Measurements from ENCODE around the gene TVP23B.
"Not testable (repeated sequence)": the region's sequence is repeated elsewhere in the genome, so short reads cannot be mapped to it uniquely, and the experiment has no call there.

The TVP23B gene

GRCh38 chr17:18758344-18758743, 22.6 kb upstream of the TVP23B start:
- H3K36me3 Mint-ChIP-seq (ENCODE audit: low read depth); H3K4me1 Mint-ChIP-seq (ENCODE audit: low read depth); DNase-seq (ENCODE audit: low spot score); H3K27me3 Mint-ChIP-seq (ENCODE audit: low read depth); H3K27ac Mint-ChIP-seq; H3K9me3 Mint-ChIP-seq; H3K4me3 Mint-ChIP-seq: not testable (repeated sequence)

- not testable (repeated sequence) for H3K27me3 Mint-ChIP-seq (ENCODE audit: low read depth); H3K27ac Mint-ChIP-seq; H3K4me1 Mint-ChIP-seq (ENCODE audit: low read depth); H3K9me3 Mint-ChIP-seq; DNase-seq (ENCODE audit: low spot score); H3K4me3 Mint-ChIP-seq; H3K36me3 Mint-ChIP-seq (ENCODE audit: low read depth)
Observed at GRCh38 chr17:18760221-18760620, 20.8 kb upstream of the TVP23B start.

GRCh38 chr17:18770572-18770971, 10.4 kb upstream of the TVP23B start:
- not testable (repeated sequence) for H3K27me3 Mint-ChIP-seq (ENCODE audit: low read depth); H3K36me3 Mint-ChIP-seq (ENCODE audit: low read depth); H3K27ac Mint-ChIP-seq; H3K4me3 Mint-ChIP-seq; H3K4me1 Mint-ChIP-seq (ENCODE audit: low read depth); H3K9me3 Mint-ChIP-seq; DNase-seq (ENCODE audit: low spot score)

- not testable (repeated sequence) for H3K9me3 Mint-ChIP-seq; H3K27me3 Mint-ChIP-seq (ENCODE audit: low read depth); H3K36me3 Mint-ChIP-seq (ENCODE audit: low read depth); DNase-seq (ENCODE audit: low spot score); H3K4me3 Mint-ChIP-seq; H3K4me1 Mint-ChIP-seq (ENCODE audit: low read depth); H3K27ac Mint-ChIP-seq
Observed at GRCh38 chr17:18771066-18771465, 9.9 kb upstream of the TVP23B start.

- Mint-ChIP-seq H3K4me1 (ENCODE audit: low read depth) (no peaks in the 10 kb centered on the region), H3K27ac (no peak overlapping the region), H3K27me3 (ENCODE audit: low read depth) (peaks cover 9% of the 10 kb centered on the region), H3K4me3 (no peak overlapping the region), H3K9me3 (no peaks in the 10 kb centered on the region), H3K36me3 (ENCODE audit: low read depth) (no peaks in the 10 kb centered on the region)
- DNase-seq (ENCODE audit: low spot score) = no peak
Observed at GRCh38 chr17:18772471-18772870, 8.5 kb upstream of the TVP23B start.

- H3K27me3 Mint-ChIP-seq (ENCODE audit: low read depth); DNase-seq (ENCODE audit: low spot score); H3K9me3 Mint-ChIP-seq; H3K36me3 Mint-ChIP-seq (ENCODE audit: low read depth): not testable (repeated sequence)
- Mint-ChIP-seq H3K4me3 (peak overlapping the region; percentile 81), H3K4me1 (ENCODE audit: low read depth) (peaks cover 15% of the 10 kb centered on the region), H3K27ac (peak overlapping the region; percentile 81)
Observed at GRCh38 chr17:18781805-18782204, 822 bp downstream of the TVP23B start.

- H3K36me3 Mint-ChIP-seq (ENCODE audit: low read depth) = peaks cover 15% of the 10 kb centered on the region
- not testable (repeated sequence) for H3K4me3 Mint-ChIP-seq; H3K27ac Mint-ChIP-seq; DNase-seq (ENCODE audit: low spot score); H3K27me3 Mint-ChIP-seq (ENCODE audit: low read depth); H3K9me3 Mint-ChIP-seq
- peaks cover 20% of the 10 kb centered on the region for H3K4me1 Mint-ChIP-seq (ENCODE audit: low read depth)
Observed at GRCh38 chr17:18785933-18786332, 5.0 kb downstream of the TVP23B start.

GRCh38 chr17:18786890-18787289, 5.9 kb downstream of the TVP23B start:
- H3K4me3 Mint-ChIP-seq; H3K27me3 Mint-ChIP-seq (ENCODE audit: low read depth); DNase-seq (ENCODE audit: low spot score); H3K9me3 Mint-ChIP-seq; H3K27ac Mint-ChIP-seq: not testable (repeated sequence)
- Mint-ChIP-seq H3K36me3 (ENCODE audit: low read depth) (peaks cover 17% of the 10 kb centered on the region), H3K4me1 (ENCODE audit: low read depth) (peaks cover 20% of the 10 kb centered on the region)

GRCh38 chr17:18791402-18791801, 10.4 kb downstream of the TVP23B start:
- not testable (repeated sequence) for H3K27ac Mint-ChIP-seq; H3K27me3 Mint-ChIP-seq (ENCODE audit: low read depth); DNase-seq (ENCODE audit: low spot score); H3K4me3 Mint-ChIP-seq; H3K9me3 Mint-ChIP-seq
- peaks cover 16% of the 10 kb centered on the region for H3K4me1 Mint-ChIP-seq (ENCODE audit: low read depth)
- peaks cover 23% of the 10 kb centered on the region for H3K36me3 Mint-ChIP-seq (ENCODE audit: low read depth)

GRCh38 chr17:18794841-18795240, 13.9 kb downstream of the TVP23B start:
- H3K27me3 Mint-ChIP-seq (ENCODE audit: low read depth); H3K9me3 Mint-ChIP-seq; H3K4me3 Mint-ChIP-seq; DNase-seq (ENCODE audit: low spot score); H3K27ac Mint-ChIP-seq; H3K4me1 Mint-ChIP-seq (ENCODE audit: low read depth): not testable (repeated sequence)
- H3K36me3 Mint-ChIP-seq (ENCODE audit: low read depth) = peaks cover 33% of the 10 kb centered on the region

- H3K36me3 Mint-ChIP-seq (ENCODE audit: low read depth) = peaks cover 38% of the 10 kb centered on the region
- not testable (repeated sequence) for H3K4me1 Mint-ChIP-seq (ENCODE audit: low read depth); H3K27ac Mint-ChIP-seq
Observed at GRCh38 chr17:18796887-18797286, 15.9 kb downstream of the TVP23B start.

GRCh38 chr17:18803458-18804245, 22.7 kb downstream of the TVP23B start:
- not testable (repeated sequence) for DNase-seq (ENCODE audit: low spot score); H3K27ac Mint-ChIP-seq; H3K4me1 Mint-ChIP-seq (ENCODE audit: low read depth); H3K9me3 Mint-ChIP-seq; H3K4me3 Mint-ChIP-seq; H3K27me3 Mint-ChIP-seq (ENCODE audit: low read depth)
- peaks cover 32% of the 10 kb centered on the region for H3K36me3 Mint-ChIP-seq (ENCODE audit: low read depth)

More at GRCh38 chr17:18796887-18797286, 15.9 kb downstream of the TVP23B start:
- H3K9me3 Mint-ChIP-seq; H3K27me3 Mint-ChIP-seq (ENCODE audit: low read depth); H3K4me3 Mint-ChIP-seq; DNase-seq (ENCODE audit: low spot score): not testable (repeated sequence)

GRCh38 chr17:18815924-18816323, 34.9 kb downstream of the TVP23B start:
- not testable (repeated sequence) for H3K4me3 Mint-ChIP-seq; DNase-seq (ENCODE audit: low spot score); H3K36me3 Mint-ChIP-seq (ENCODE audit: low read depth); H3K27me3 Mint-ChIP-seq (ENCODE audit: low read depth); H3K4me1 Mint-ChIP-seq (ENCODE audit: low read depth); H3K27ac Mint-ChIP-seq; H3K9me3 Mint-ChIP-seq

GRCh38 chr17:18816489-18817371, 35.7 kb downstream of the TVP23B start:
- peak; percentile 16 for DNase-seq (ENCODE audit: low spot score)
- H3K27me3 Mint-ChIP-seq (ENCODE audit: low read depth); H3K36me3 Mint-ChIP-seq (ENCODE audit: low read depth); H3K9me3 Mint-ChIP-seq; H3K27ac Mint-ChIP-seq; H3K4me3 Mint-ChIP-seq: not testable (repeated sequence)
- H3K4me1 Mint-ChIP-seq (ENCODE audit: low read depth) = peaks cover 13% of the 10 kb centered on the region
